ENCODE data around the gene PKP3.

GRCh38 chr11:431921-432320, 37.9 kb downstream of the PKP3 start:
- TF ChIP-seq, protein P1, sequence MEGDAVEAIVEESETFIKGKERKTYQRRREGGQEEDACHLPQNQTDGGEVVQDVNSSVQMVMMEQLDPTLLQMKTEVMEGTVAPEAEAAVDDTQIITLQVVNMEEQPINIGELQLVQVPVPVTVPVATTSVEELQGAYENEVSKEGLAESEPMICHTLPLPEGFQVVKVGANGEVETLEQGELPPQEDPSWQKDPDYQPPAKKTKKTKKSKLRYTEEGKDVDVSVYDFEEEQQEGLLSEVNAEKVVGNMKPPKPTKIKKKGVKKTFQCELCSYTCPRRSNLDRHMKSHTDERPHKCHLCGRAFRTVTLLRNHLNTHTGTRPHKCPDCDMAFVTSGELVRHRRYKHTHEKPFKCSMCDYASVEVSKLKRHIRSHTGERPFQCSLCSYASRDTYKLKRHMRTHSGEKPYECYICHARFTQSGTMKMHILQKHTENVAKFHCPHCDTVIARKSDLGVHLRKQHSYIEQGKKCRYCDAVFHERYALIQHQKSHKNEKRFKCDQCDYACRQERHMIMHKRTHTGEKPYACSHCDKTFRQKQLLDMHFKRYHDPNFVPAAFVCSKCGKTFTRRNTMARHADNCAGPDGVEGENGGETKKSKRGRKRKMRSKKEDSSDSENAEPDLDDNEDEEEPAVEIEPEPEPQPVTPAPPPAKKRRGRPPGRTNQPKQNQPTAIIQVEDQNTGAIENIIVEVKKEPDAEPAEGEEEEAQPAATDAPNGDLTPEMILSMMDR (IDR thresholded peaks at IDR 0.05 in 4 of 5, conservative IDR thresholded peaks at IDR 0.05 in 1 of 5), result no peak
- no peak for TF ChIP-seq POLR2A (IDR thresholded peaks at IDR 0.05)
